Measurements from ENCODE around the gene PSAPL1. TPM values are rescaled to one million over a fixed set of nuclear protein-coding genes. Genes with fewer than 3 reads are reported as not detected.

The PSAPL1 gene
- total and polyA plus RNA-seq, 9 of the 15 experiments (the other 6 are each of a cell fraction or from before 2014, with no cell fraction given) = not detected

- H3K9ac ChIP-seq (ENCODE audit: insufficient read depth in 1 of 2, low read depth in 2 of 2, low read length in 2 of 2) = no peak overlapping the region
- H3K36me3 ChIP-seq (ENCODE audit: control insufficient read depth, insufficient read depth, low read length) = no peaks in the 10 kb centered on the region
- H3K9me1 ChIP-seq (ENCODE audit: control insufficient read depth, insufficient read depth, low read length) = no peaks in the 10 kb centered on the region
- WGBS (ENCODE audit: insufficient coverage, low coverage, missing lambda C conversion rate) = 2% methylated on average over 14 of the region's 14 CpGs
- ChIA-PET CTCF (ENCODE audit: low intra/inter-chr PET ratio) (no interaction called here), POLR2A (interaction anchor here (0.7 kb wide), 1 partner anchor 8 kb away, joined by 3 read pairs; no protein-coding TSS in a partner anchor)
- DNase-seq (ENCODE audit: extremely low read depth in 1 of 4, low spot score in 3 of 4) = no peak
- no peak overlapping the region for H3K4me3 ChIP-seq
- H2AFZ ChIP-seq (ENCODE audit: low read depth, low read length) = no peak overlapping the region
- in situ Hi-C loops (cut with MboI) (no loop called here), intact Hi-C loops (cut with micrococcal nuclease) (no loop called here)
- H3K9me3 ChIP-seq (replicated peaks; ENCODE audit: control insufficient read depth, insufficient read depth, low read depth, low read length) = no peaks in the 10 kb centered on the region
- H3K79me2 ChIP-seq (ENCODE audit: control insufficient read depth, insufficient read depth, low read length) = no peaks in the 10 kb centered on the region
- H4K20me1 ChIP-seq (replicated peaks; ENCODE audit: control insufficient read depth, insufficient read depth, low read length) = no peaks in the 10 kb centered on the region
- no peak overlapping the region for H3K27ac ChIP-seq (ENCODE audit: extremely low read depth, low read depth, low read length)
- FAIRE-seq = no peak
- H3K27me3 ChIP-seq (ENCODE audit: control insufficient read depth in 2 of 2, insufficient read depth in 2 of 2, low read length in 2 of 2) = peaks cover 0 to 31% of the 10 kb centered on the region in 2 experiments; a peak in 2 of 5 replicates
- no peak for ATAC-seq
- BruUV-seq (replicated peaks) = no TSS peak
- no peaks in the 10 kb centered on the region for H3K4me1 ChIP-seq (replicated peaks in 1 of 2; ENCODE audit: control insufficient read depth in 2 of 2, insufficient read depth in 2 of 2, low read length in 2 of 2)
- H3K4me2 ChIP-seq (ENCODE audit: insufficient read depth, low read length) = no peak overlapping the region
- TF ChIP-seq NR3C1 (CRISPR knock-in tag; IDR thresholded peaks at IDR 0.05) (no peak), ZNF639 (CRISPR knock-in tag; conservative IDR thresholded peaks at IDR 0.05 in 1 of 2, IDR thresholded peaks at IDR 0.05 in 1 of 2) (no peak), ZNF79 (CRISPR knock-in tag; IDR thresholded peaks at IDR 0.05; ENCODE audit: low read depth) (no peak), NR2C2 (CRISPR knock-in tag; IDR thresholded peaks at IDR 0.05) (no peak), NR2C2 (tag; IDR thresholded peaks at IDR 0.05) (no peak), TRIM24 (IDR thresholded peaks at IDR 0.05) (no peak), PYGO2 (tag; IDR thresholded peaks at IDR 0.05) (no peak), HNRNPUL1 (IDR thresholded peaks at IDR 0.05; ENCODE audit: low read length) (no peak), RBM34 (IDR thresholded peaks at IDR 0.05; ENCODE audit: borderline replicate concordance, insufficient read depth, low read length) (no peak), ZNF518B (CRISPR knock-in tag; IDR thresholded peaks at IDR 0.05) (no peak), NFYB (IDR thresholded peaks at IDR 0.05; ENCODE audit: extremely low read depth, insufficient read length) (no peak), THRAP3 (IDR thresholded peaks at IDR 0.05; ENCODE audit: borderline replicate concordance) (no peak)
Measured at GRCh38 chr4:7420661-7421040, 14.1 kb downstream of the PSAPL1 start.
